OCI-LY7 (cell line): ENCODE results near the gene FAM199X. TPM values are rescaled to one million over a fixed set of nuclear protein-coding genes. Genes with fewer than 3 reads are reported as not detected.

ENCODE experiments used
- BruUV-seq: library from RNA; stranded (reverse); fragments of 400-500 nt; replicated peaks from 2 replicates; lab custom pipeline; 2021; lab: Mats Ljungman, UMichigan
- CTCF ChIA-PET: fragments of 300-600 bp; sonication (Branson Sonifier 250); formaldehyde crosslinking; loops from one replicate; lab custom pipeline; 2022; ENCODE audit warnings: antibody characterized with exemption; ENCODE audit not compliant: unreplicated experiment; lab: Charles Lee
- POLR2A ChIA-PET: fragments of 300-600 bp; sonication (Branson Sonifier 250); formaldehyde crosslinking; loops from one replicate; lab custom pipeline; 2022; ENCODE audit warnings: antibody characterized with exemption; lab: Charles Lee
- DNase-seq: peaks from one replicate; pipeline ENCODE4 v3.0.0-alpha.2; 2015; ENCODE audit warnings: low spot score
- H2AFZ ChIP-seq: fragments of 200-600 bp; sonication (generic), shearing (Covaris generic); 2 replicates; pipeline ENCODE4 v1.6.1; 2014; ENCODE audit warnings: mild to moderate bottlenecking, antibody characterized with exemption, low read length, moderate library complexity
- H3K27ac ChIP-seq: fragments of 200-600 bp; sonication (generic); 2 replicates; pipeline ENCODE4 v1.5.1; 2014; ENCODE audit warnings: mixed run types, low read depth, mild to moderate bottlenecking, moderate library complexity, low read length, inconsistent platforms; ENCODE audit not compliant: poor library complexity, severe bottlenecking
- H3K36me3 ChIP-seq: fragments of 200-600 bp; sonication (generic); 2 replicates; pipeline ENCODE4 v1.6.1; 2014; ENCODE audit warnings: mild to moderate bottlenecking, antibody characterized with exemption, low read length, moderate library complexity, mixed read lengths; ENCODE audit not compliant: insufficient read depth
- H3K4me1 ChIP-seq: fragments of 200-600 bp; sonication (generic); 2 replicates; pipeline ENCODE4 v1.5.1; 2014; ENCODE audit warnings: mild to moderate bottlenecking, low read length; ENCODE audit not compliant: insufficient read depth, poor library complexity, severe bottlenecking
- H3K4me2 ChIP-seq: fragments of 200-600 bp; sonication (generic); 2 replicates; pipeline ENCODE4 v1.6.1; 2014; ENCODE audit warnings: mild to moderate bottlenecking, low read length
- H3K4me3 ChIP-seq: fragments of 200-600 bp; sonication (generic); 2 replicates; pipeline ENCODE4 v1.5.1; 2014; ENCODE audit warnings: mild to moderate bottlenecking, low read depth, low read length; ENCODE audit not compliant: poor library complexity, severe bottlenecking
- H3K79me2 ChIP-seq: fragments of 200-600 bp; sonication (generic); 2 replicates; pipeline ENCODE4 v1.6.1; 2016; ENCODE audit warnings: low read depth, mild to moderate bottlenecking, low read length, moderate library complexity, mixed read lengths; ENCODE audit not compliant: insufficient read depth
- H3K9me2 ChIP-seq: fragments of 200-600 bp; sonication (generic); 2 replicates; pipeline ENCODE4 v1.6.1; 2016; ENCODE audit warnings: mild to moderate bottlenecking, low read length, mixed read lengths; ENCODE audit not compliant: insufficient read depth
- H3K9me3 ChIP-seq: fragments of 200-600 bp; sonication (generic); 2 replicates; pipeline ENCODE4 v1.6.1; 2014; ENCODE audit warnings: mild to moderate bottlenecking, mixed run types, low read length, mixed read lengths
- H4K20me1 ChIP-seq: fragments of 200-600 bp; sonication (generic); 2 replicates; pipeline ENCODE4 v1.6.1; 2014; ENCODE audit warnings: mild to moderate bottlenecking, antibody characterized with exemption, low read length, moderate library complexity, mixed read lengths; ENCODE audit not compliant: insufficient read depth
- CTCF ChIP-seq: fragments of 200-600 bp; sonication (generic); conservative IDR thresholded peaks from 2 replicates; pipeline ENCODE4 v1.5.1; 2014; ENCODE audit warnings: mild to moderate bottlenecking, antibody characterized with exemption, low read length, moderate library complexity, mixed read lengths
- EZH2phosphoT487 ChIP-seq: fragments of 200-600 bp; sonication (generic); IDR thresholded peaks from 2 replicates; pipeline ENCODE4 v1.6.1; 2018; ENCODE audit warnings: low read depth, borderline replicate concordance, mild to moderate bottlenecking, mixed run types, antibody characterized with exemption, low read length, moderate library complexity, mixed read lengths
- intact Hi-C: fragments of 100-400 bp; cut with micrococcal nuclease; formaldehyde crosslinking; loops from one replicate; pipeline ENCODE4 v1.10.0; 2022; ENCODE audit not compliant: unreplicated experiment
- total RNA-seq, 2 experiments: library from RNA; depleted of rRNA in 1 of 2; stranded (reverse); fragments of >200 nt in 1 of 2; shearing (Covaris generic) in 1 of 2; gene quantifications; 2 replicates each; pipeline ENCODE4 v1.2.3, GENCODE V29; 2014 to 2022

FAM199X gene
- total RNA-seq, 2 experiments from 2014 or later = 10.6 to 19.2 TPM

- no TSS peak for BruUV-seq
- no peaks in the 10 kb centered on the region for H3K9me3 ChIP-seq
- no peak overlapping the region for H3K27ac ChIP-seq
- no peaks in the 10 kb centered on the region for H4K20me1 ChIP-seq
- H3K79me2 ChIP-seq = peaks cover under 1% of the 10 kb centered on the region; the same call in 1 of the 2 replicates
- H2AFZ ChIP-seq = no peak overlapping the region
- H3K9me2 ChIP-seq = no peaks in the 10 kb centered on the region
- no peaks in the 10 kb centered on the region for H3K4me1 ChIP-seq
- ChIA-PET POLR2A (no interaction called here), CTCF (no interaction called here)
- H3K4me3 ChIP-seq = no peak overlapping the region
- TF ChIP-seq EZH2phosphoT487 (no peak), CTCF (no peak)
- H3K36me3 ChIP-seq = peaks cover 41% of the 10 kb centered on the region
- no peak overlapping the region for H3K4me2 ChIP-seq
- intact Hi-C loops = no loop called here
- no peak for DNase-seq
These were observed 7.6 kb downstream of the FAM199X start for GRCh38 chrX:104173841-104174240.

GRCh38 chrX:104183685-104184084 lies 17.4 kb downstream of the FAM199X start:
- Histone ChIP-seq H3K9me2 (no peaks in the 10 kb centered on the region), H3K36me3 (peaks cover 30% of the 10 kb centered on the region), H3K4me2 (no peak overlapping the region), H3K27ac (no peak overlapping the region), H3K79me2 (0 out of 2 replicates have a peak, but pooled peaks cover 3% of the 10 kb centered on the region), H3K9me3 (no peaks in the 10 kb centered on the region), H4K20me1 (no peaks in the 10 kb centered on the region), H2AFZ (no peak overlapping the region), H3K4me1 (no peaks in the 10 kb centered on the region), H3K4me3 (no peak overlapping the region)
- intact Hi-C loops = no loop called here
- ChIA-PET POLR2A (no interaction called here), CTCF (no interaction called here)
- TF ChIP-seq CTCF = no peak
- no peak for TF ChIP-seq EZH2phosphoT487
- DNase-seq = no peak
- BruUV-seq = no TSS peak

GRCh38 chrX:104187931-104188330 lies 21.7 kb downstream of the FAM199X start:
- no peak overlapping the region for H3K4me3 ChIP-seq
- no peaks in the 10 kb centered on the region for H3K4me1 ChIP-seq
- intact Hi-C loops = no loop called here
- no peak overlapping the region for H3K4me2 ChIP-seq
- H3K79me2 ChIP-seq = no peaks in the 10 kb centered on the region
- POLR2A ChIA-PET = no interaction called here
- no peak overlapping the region for H3K27ac ChIP-seq
- H3K9me2 ChIP-seq = no peaks in the 10 kb centered on the region
- H3K9me3 ChIP-seq = no peaks in the 10 kb centered on the region
- no peak for DNase-seq
- peaks cover 58% of the 10 kb centered on the region for H3K36me3 ChIP-seq
- CTCF ChIA-PET = no interaction called here
- no peak overlapping the region for H2AFZ ChIP-seq
- BruUV-seq = no TSS peak
- no peak for TF ChIP-seq EZH2phosphoT487
- no peak for TF ChIP-seq CTCF
- no peaks in the 10 kb centered on the region for H4K20me1 ChIP-seq
